Measurements from ENCODE around the gene NMNAT2.
"Not testable (repeated sequence)": the region's sequence is repeated elsewhere in the genome, so short reads cannot be mapped to it uniquely, and the experiment has no call there.

The NMNAT2 gene

GRCh38 chr1:183417772-183418491, at the start of gene NMNAT2:
TSS of gene NMNAT2 (minus strand) at chr1:183418380. CDS start at chr1:183418267, 113 bp downstream.
- no peak for DNase-seq

DNA sequence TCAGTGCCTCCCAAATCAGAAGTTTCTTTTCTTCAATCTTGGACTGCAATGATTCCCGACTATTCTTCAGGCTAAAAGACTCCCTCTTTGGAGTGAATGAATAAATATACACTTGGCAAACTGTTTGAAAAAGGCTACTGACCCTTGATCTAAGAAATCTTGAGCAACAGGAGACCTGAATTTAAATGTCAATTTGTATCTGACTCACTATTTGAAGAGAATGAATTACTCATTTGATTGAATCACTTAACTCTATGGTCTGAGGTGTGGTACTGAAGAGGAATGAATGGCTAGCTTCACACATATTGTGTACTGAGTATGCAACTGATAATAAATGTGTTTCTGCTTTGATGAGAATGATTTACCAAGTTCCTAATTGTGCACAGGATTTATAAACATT, 49.5 kb upstream of the NMNAT2 start:
- DNase-seq: no peak

DNA sequence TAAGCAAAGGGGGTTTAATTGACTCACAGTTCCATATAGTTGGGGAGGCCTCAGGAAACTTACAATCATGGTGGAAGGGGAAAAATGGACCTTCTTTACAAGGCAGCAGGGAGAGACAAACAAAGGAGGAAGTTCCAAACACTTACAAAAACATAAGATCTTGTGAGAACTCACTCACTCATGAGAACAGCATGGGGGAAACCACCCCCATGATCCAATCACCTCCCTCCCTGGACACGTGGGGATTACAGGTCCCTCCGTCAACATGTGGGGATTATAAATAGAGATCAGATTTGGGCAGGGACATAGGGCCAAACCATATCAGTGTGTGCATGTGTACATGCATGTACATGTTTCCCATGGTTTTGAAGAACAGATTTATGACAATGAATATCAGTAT, 48.6 kb upstream of the NMNAT2 start:
- DNase-seq: no peak

- DNase-seq: no peak
These were observed 45.4 kb upstream of the NMNAT2 start for GRCh38 chr1:183463566-183463965.

- no peak for DNase-seq
These were observed 43.2 kb upstream of the NMNAT2 start for GRCh38 chr1:183461350-183461749.

GRCh38 chr1:183460596-183460995, 42.4 kb upstream of the NMNAT2 start:
- no peak for DNase-seq

DNA sequence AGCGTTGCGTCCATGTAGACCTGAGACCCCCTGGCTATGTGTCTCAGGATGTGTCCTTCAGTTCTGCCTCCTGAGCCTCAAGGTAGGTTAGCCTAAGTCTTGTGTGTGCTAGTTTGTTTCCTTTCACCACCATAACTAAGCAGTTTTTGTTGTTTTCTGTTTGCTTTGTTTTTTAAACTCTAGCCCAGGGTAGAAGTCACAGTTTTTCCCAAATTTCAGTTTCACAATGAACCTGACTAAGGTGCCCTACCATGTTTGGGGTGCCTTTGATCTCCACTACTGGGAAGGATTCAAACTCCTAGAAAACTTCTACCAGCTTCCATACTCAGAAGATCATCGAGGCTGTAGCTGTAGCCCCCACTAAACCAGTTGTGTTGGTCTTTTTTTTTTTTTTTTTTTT, 39.3 kb upstream of the NMNAT2 start:
- DNase-seq: no peak

GRCh38 chr1:183456826-183457225, 38.6 kb upstream of the NMNAT2 start:
- DNase-seq: no peak

DNA sequence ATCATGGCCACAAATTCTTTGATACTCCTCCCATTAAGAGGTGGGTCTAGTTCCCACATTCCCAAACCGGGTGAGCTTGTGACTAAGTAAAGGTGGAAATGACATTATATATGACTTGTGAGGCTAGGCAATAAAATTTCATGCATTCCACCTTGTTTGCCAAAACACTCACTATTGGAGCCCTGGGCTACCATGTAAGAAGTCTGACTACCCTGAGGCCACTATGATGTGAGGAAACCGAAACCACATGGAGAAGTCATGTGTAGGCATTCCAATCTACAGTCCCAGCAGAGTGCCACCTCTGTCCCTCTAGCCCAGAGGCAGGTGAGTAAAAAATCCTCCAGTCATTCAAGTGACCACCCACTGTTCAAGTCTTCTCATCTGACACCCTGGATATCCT, 36.2 kb upstream of the NMNAT2 start:
- DNase-seq: no peak

- no peak for DNase-seq
These were observed 31.9 kb upstream of the NMNAT2 start for GRCh38 chr1:183450093-183450492.

DNA sequence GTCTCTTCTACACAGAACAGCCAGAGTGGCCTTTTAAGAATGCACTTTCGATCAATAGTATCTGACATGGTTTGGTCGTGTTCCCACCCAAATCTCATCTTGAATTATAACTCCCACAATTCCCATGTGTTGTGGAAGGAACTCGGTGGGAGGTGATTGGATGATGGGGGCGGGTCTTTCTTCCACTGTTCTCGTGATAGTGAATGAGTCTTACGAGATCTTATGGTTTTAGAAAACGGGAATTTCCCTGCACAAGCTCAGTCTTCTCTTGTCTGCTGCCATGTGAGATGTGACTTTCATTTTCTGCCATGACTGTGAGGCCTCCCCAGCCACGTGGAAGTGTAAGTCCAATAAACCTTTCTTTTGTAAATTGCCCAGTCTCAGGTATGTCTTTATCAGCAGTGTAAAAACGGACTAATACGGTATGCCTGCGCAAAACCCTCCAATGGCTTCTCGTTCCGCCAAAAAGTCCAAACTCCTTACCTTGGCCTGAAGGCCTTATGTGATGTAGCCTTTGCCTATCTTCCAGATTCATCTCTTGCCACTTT, 31.1 kb upstream of the NMNAT2 start:
- DNase-seq: no peak

GRCh38 chr1:183444243-183444642, 26.1 kb upstream of the NMNAT2 start:
- DNase-seq: no peak

- no peak for DNase-seq
These were observed 25.3 kb upstream of the NMNAT2 start for GRCh38 chr1:183443466-183443865.

GRCh38 chr1:183443011-183443410, 24.8 kb upstream of the NMNAT2 start:
- DNase-seq: no peak

DNA sequence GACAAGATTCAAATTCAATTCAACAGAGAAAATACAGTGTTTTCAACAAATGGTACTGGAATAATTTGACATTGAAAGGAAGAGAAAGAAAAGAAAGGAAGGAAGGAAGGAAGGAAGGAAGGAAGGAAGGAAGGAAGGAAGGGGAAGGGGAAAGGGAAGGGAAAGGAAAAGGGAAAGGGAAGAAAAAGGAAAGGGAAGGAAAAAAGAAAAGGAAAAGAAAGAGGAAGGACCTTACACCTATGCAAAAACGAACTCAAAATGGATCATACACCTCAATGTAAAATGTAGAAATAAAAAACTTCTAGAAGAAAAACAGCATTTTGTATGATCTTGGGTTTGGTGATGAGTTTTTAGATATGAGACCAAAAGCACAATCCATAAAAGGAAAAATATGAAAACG, 19.9 kb upstream of the NMNAT2 start:
- DNase-seq: no peak

DNA sequence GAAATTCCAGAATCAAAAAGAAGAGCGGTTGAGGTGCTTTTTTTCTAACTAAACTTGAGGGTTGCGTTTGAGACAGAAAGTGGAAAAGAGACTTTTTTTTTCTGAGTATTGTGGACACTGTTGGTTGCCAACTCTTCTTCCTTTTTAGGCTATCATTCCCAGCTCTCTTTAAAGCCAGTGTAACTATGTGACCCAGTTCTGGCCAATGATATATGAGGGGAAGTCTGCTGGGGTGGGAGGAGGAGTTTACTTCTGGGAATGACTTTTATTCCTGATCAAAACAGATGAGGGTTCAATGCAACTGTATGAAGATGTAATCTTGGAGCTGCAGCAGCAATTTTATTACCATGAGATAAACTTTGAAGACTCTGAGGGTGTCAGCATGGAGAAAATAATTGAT, 17.3 kb upstream of the NMNAT2 start:
- DNase-seq: no peak

GRCh38 chr1:183433703-183434102, 15.5 kb upstream of the NMNAT2 start:
- DNase-seq: no peak

DNA sequence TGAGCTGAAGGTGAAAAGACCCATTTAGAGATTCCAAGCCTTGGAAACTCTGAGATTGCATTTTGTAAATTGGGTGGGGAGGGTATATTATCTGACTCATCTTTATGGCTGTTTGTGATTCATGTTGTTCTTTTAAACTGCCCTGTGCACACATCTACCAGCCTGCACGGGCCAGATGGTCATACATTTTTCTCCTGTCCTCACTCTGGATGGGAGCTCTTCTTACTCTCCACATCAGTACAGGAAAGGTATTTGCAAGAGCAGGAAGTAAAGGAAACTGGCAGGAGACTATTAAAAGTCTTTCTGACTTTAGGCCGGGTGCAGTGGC, 14.3 kb upstream of the NMNAT2 start:
- DNase-seq: no peak

GRCh38 chr1:183431840-183432547, 13.8 kb upstream of the NMNAT2 start:
- DNase-seq: peak; percentile 4

GRCh38 chr1:183427591-183427990, 9.4 kb upstream of the NMNAT2 start:
- DNase-seq: not testable (repeated sequence)

DNA sequence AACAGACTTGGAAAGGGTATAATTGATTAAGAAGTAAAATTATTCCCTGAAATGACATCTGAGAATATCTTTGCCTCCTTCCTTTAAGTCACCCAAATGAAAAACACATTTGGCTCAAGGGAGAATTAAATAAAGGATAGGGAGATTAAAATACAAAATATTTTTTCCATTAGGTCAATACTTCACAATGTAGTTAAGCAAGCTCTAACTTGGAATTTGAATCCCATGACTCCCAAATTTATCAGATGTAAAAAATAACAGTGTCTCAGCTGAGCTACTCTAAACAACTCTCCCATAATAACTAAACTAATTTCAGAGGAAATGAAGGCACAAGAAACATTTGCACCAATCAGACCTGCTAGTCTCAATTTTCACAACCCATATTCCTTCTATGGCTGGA, 6.5 kb upstream of the NMNAT2 start:
- DNase-seq: no peak

GRCh38 chr1:183423541-183423940, 5.4 kb upstream of the NMNAT2 start:
- no peak for DNase-seq

GRCh38 chr1:183419399-183419798, 1.2 kb upstream of the NMNAT2 start:
- no peak for DNase-seq

- DNase-seq: no peak
These were observed 516 bp upstream of the NMNAT2 start for GRCh38 chr1:183418696-183419095.

All from activated CD4-positive, alpha-beta T cell treated with anti-CD3 and anti-CD28 coated beads, Interleukin-10, Interleukin-2, amounts not matched to agents 100 ng/mL and 50 ng/mL, durations not matched to agents 16 hours and 8 hours (primary cell).